H1 (cell line): ENCODE results near the gene STH. TPM values are rescaled to one million over a fixed set of nuclear protein-coding genes. Genes with fewer than 3 reads are reported as not detected.

Experiments
- CTCF ChIA-PET: fragments of 300-600 bp; sonication (Branson Sonifier 250); formaldehyde crosslinking; loops from one replicate; lab custom pipeline; 2021; ENCODE audit not compliant: partially characterized antibody; lab: Charles Lee
- POLR2A ChIA-PET: fragments of 300-600 bp; sonication (Branson Sonifier 250); formaldehyde crosslinking; loops from one replicate; lab custom pipeline; 2021; ENCODE audit warnings: inconsistent platforms; ENCODE audit not compliant: partially characterized antibody; lab: Charles Lee
- DNase-seq, 2 experiments: peaks; one replicate each; pipeline versions ENCODE4 v3.0.0 to v3.0.0-alpha.2; 2010 to 2022; ENCODE audit warnings: low spot score in 2 of 2, low read depth in 1 of 2, mixed read lengths in 1 of 2
- FAIRE-seq: peaks from 2 replicates; lab custom pipeline; 2011; peaks lifted over from hg19 to GRCh38; lab: Jason Lieb, UNC
- H2AFZ ChIP-seq: 2 replicates; pipeline ENCODE4 v1.8.1; 2012; ENCODE audit warnings: low read length, inconsistent platforms
- H2AK5ac ChIP-seq: 2 replicates; pipeline ENCODE4 v1.6.1; 2013; ENCODE audit warnings: low read depth, low read length
- H2BK120ac ChIP-seq: replicated peaks from 2 replicates; pipeline ENCODE3; 2013; ENCODE audit warnings: low read depth, low read length, inconsistent platforms
- H2BK12ac ChIP-seq: 2 replicates; pipeline ENCODE4 v1.6.1; 2013; ENCODE audit warnings: low read depth, low read length
- H2BK15ac ChIP-seq: 2 replicates; pipeline ENCODE4 v1.6.1; 2013; ENCODE audit warnings: low read length
- H2BK20ac ChIP-seq: 2 replicates; pipeline ENCODE4 v1.6.1; 2013; ENCODE audit warnings: low read length
- H2BK5ac ChIP-seq: 2 replicates; pipeline ENCODE4 v1.6.1; 2013; ENCODE audit warnings: low read depth, low read length
- H3K14ac ChIP-seq: 2 replicates; pipeline ENCODE4 v1.6.1; 2013; ENCODE audit warnings: inconsistent platforms; ENCODE audit not compliant: insufficient read length
- H3K18ac ChIP-seq: 2 replicates; pipeline ENCODE4 v1.6.1; 2013; ENCODE audit warnings: low read length; ENCODE audit errors: extremely low read depth
- H3K23ac ChIP-seq: 2 replicates; pipeline ENCODE4 v1.6.1; 2013; ENCODE audit warnings: inconsistent platforms; ENCODE audit not compliant: insufficient read length
- H3K23me2 ChIP-seq: 2 replicates; pipeline ENCODE4 v1.6.1; 2013; ENCODE audit warnings: low read depth, low read length
- H3K27ac ChIP-seq: 2 replicates; pipeline ENCODE4 v1.6.1; 2011; ENCODE audit warnings: low read depth, low read length, inconsistent platforms
- H3K27me3 ChIP-seq, 4 experiments: replicated peaks in 1 of 4; 1 replicate in 1 of 4; 2 replicates in 3 of 4; pipeline versions ENCODE4 v1.6.1 to v1.8.1; 2011 to 2013; ENCODE audit warnings: low read length in 3 of 4, mild to moderate bottlenecking in 3 of 4, inconsistent platforms in 2 of 4, mixed read lengths in 2 of 4, moderate library complexity in 1 of 4; ENCODE audit not compliant: control insufficient read depth in 3 of 4, insufficient read depth in 3 of 4; ENCODE audit errors: extremely low read depth in 1 of 4
- H3K36me3 ChIP-seq, 4 experiments: 2 replicates each; pipeline versions ENCODE4 v1.6.1 to v1.8.1; 2011 to 2013; ENCODE audit warnings: mild to moderate bottlenecking in 4 of 4, low read length in 3 of 4, moderate library complexity in 2 of 4, control low read depth in 1 of 4, inconsistent platforms in 1 of 4; ENCODE audit not compliant: insufficient read depth in 4 of 4, control insufficient read depth in 2 of 4
- H3K4ac ChIP-seq: replicated peaks from 2 replicates; pipeline ENCODE3; 2013; ENCODE audit warnings: low read length, low read depth, mixed read lengths, inconsistent platforms; ENCODE audit not compliant: insufficient read length
- H3K4me1 ChIP-seq, 4 experiments: replicated peaks in 1 of 4; 1 replicate in 1 of 4; 2 replicates in 3 of 4; pipeline versions ENCODE4 v1.6.1 to v1.8.1; 2011 to 2013; ENCODE audit warnings: low read length in 3 of 4, inconsistent platforms in 2 of 4, mixed read lengths in 1 of 4; ENCODE audit not compliant: insufficient read depth in 4 of 4, control insufficient read depth in 3 of 4
- H3K4me2 ChIP-seq, 2 experiments: 2 replicates each; pipeline versions ENCODE4 v1.6.1 to v1.8.1; 2011 to 2013; ENCODE audit warnings: low read depth in 2 of 2, low read length in 2 of 2, control low read depth in 1 of 2, inconsistent platforms in 1 of 2, mild to moderate bottlenecking in 1 of 2; ENCODE audit not compliant: insufficient read depth in 1 of 2
- H3K4me3 ChIP-seq, 4 experiments: fragments of 200-600, 300-600 bp in 1 of 4; sonication (generic), shearing (Covaris generic), sonication (Bioruptor Twin) in 1 of 4; 2 replicates each; pipeline versions ENCODE4 v1.5.1 to v1.8.1; 2011 to 2016; ENCODE audit warnings: low read length in 4 of 4, low read depth in 3 of 4, control low read depth in 2 of 4, inconsistent platforms in 2 of 4, mild to moderate bottlenecking in 2 of 4, mixed read lengths in 1 of 4, moderate library complexity in 1 of 4; ENCODE audit not compliant: insufficient read depth in 2 of 4; ENCODE audit errors: extremely low read depth in 1 of 4
- H3K56ac ChIP-seq: replicated peaks from 2 replicates; pipeline ENCODE3; 2013; ENCODE audit warnings: low read depth, mild to moderate bottlenecking, mixed read lengths, low read length, inconsistent platforms; ENCODE audit not compliant: insufficient read length
- H3K79me1 ChIP-seq: 2 replicates; pipeline ENCODE4 v1.6.1; 2013; ENCODE audit warnings: low read depth, low read length, control low read depth
- H3K79me2 ChIP-seq, 2 experiments: 2 replicates each; pipeline versions ENCODE4 v1.6.1 to v1.8.1; 2012 to 2013; ENCODE audit warnings: low read length in 2 of 2, mild to moderate bottlenecking in 2 of 2, inconsistent platforms in 1 of 2; ENCODE audit not compliant: insufficient read depth in 2 of 2, control insufficient read depth in 1 of 2
- H3K9ac ChIP-seq, 4 experiments: replicated peaks in 1 of 4; 1 replicate in 1 of 4; 2 replicates in 3 of 4; pipeline versions ENCODE4 v1.6.1 to v1.8.1; 2011 to 2013; ENCODE audit warnings: low read depth in 3 of 4, low read length in 3 of 4, control low read depth in 2 of 4, mild to moderate bottlenecking in 2 of 4, moderate library complexity in 2 of 4, inconsistent platforms in 1 of 4; ENCODE audit errors: extremely low read depth in 1 of 4
- H3K9me3 ChIP-seq, 2 experiments: 2 replicates each; pipeline versions ENCODE4 v1.6.1 to v1.8.1; 2012 to 2013; ENCODE audit warnings: mild to moderate bottlenecking in 2 of 2, moderate library complexity in 2 of 2, control low read depth in 1 of 2, inconsistent platforms in 1 of 2, low read depth in 1 of 2, low read length in 1 of 2, mixed read lengths in 1 of 2; ENCODE audit not compliant: insufficient read depth in 2 of 2
- H4K20me1 ChIP-seq, 2 experiments: replicated peaks in 1 of 2; 2 replicates each; pipeline versions ENCODE3 to v1.8.1; 2011 to 2013; ENCODE audit warnings: inconsistent platforms in 2 of 2, low read length in 2 of 2, mild to moderate bottlenecking in 1 of 2; ENCODE audit not compliant: insufficient read depth in 2 of 2, control insufficient read depth in 1 of 2
- H4K5ac ChIP-seq: 2 replicates; pipeline ENCODE4 v1.6.1; 2013; ENCODE audit warnings: low read length, low read depth, mixed read lengths, inconsistent platforms; ENCODE audit not compliant: insufficient read length
- H4K8ac ChIP-seq: 2 replicates; pipeline ENCODE4 v1.8.0; 2013; ENCODE audit warnings: mild to moderate bottlenecking, moderate library complexity, low read length, inconsistent platforms; ENCODE audit not compliant: insufficient read depth; ENCODE audit errors: extremely low read depth
- H4K91ac ChIP-seq: replicated peaks from 2 replicates; pipeline ENCODE3; 2013; ENCODE audit warnings: low read length, mixed read lengths, inconsistent platforms; ENCODE audit not compliant: insufficient read length
- WGBS, 2 experiments: shearing (Covaris generic) in 1 of 2; methylation state at CpG; one replicate each; pipeline versions ENCODE4 v1.1.6 to v1.1.7; 2013 to 2015; ENCODE audit warnings: low lambda C conversion rate in 2 of 2, mixed read lengths in 2 of 2, inconsistent platforms in 1 of 2, low coverage in 1 of 2, missing lambda C conversion rate in 1 of 2; ENCODE audit not compliant: insufficient replicate concordance in 2 of 2, insufficient coverage in 1 of 2, insufficient read length in 1 of 2; ENCODE audit errors: extremely low coverage in 1 of 2, missing lambda C conversion rate in 1 of 2; 5-methylcytosine and 5-hydroxymethylcytosine counted together
- polyA plus RNA-seq, 7 experiments: library from polyadenylated mRNA; depleted of rRNA in 3 of 7; stranded (reverse) in 5 of 7; unstranded in 2 of 7; fragments of >200 nt in 5 of 7; fragments of 200-250 nt in 2 of 7; gene quantifications; 1 replicate in 5 of 7; 2 replicates in 1 of 7; 4 replicates in 1 of 7; pipeline versions ENCODE4 v1.2.1 to v1.2.3, GENCODE V29; 2011 to 2013; ENCODE audit warnings: missing spikeins in 2 of 7, mixed read lengths in 2 of 7
- total RNA-seq: library from RNA; stranded (reverse); fragmentation: NEBNext Ultra II Directional; extraction: Animal tissue kit (Norgen Biotek cat#: 25700); gene quantifications from 2 replicates; pipeline ENCODE4 v1.2.1, GENCODE V29; 2021

STH gene
- total and polyA plus RNA-seq, 2 of the 8 experiments (the other 6 are each of a cell fraction or from before 2014, with no cell fraction given): not detected

- Histone ChIP-seq H3K9ac (no peak overlapping the region), H3K56ac (no peak overlapping the region), H3K79me1 (no peaks in the 10 kb centered on the region), H3K23me2 (no peaks in the 10 kb centered on the region), H3K27me3 (peaks cover 0 to 2% (median 0%) of the 10 kb centered on the region in 4 experiments; a peak in 1 of 7 replicates), H3K4me2 (no peak overlapping the region), H3K4ac (no peak overlapping the region), H2BK5ac (no peak overlapping the region), H4K8ac (no peak overlapping the region), H3K23ac (no peak overlapping the region), H2BK120ac (no peak overlapping the region), H4K5ac (no peak overlapping the region), H3K9me3 (no peaks in the 10 kb centered on the region), H3K14ac (no peak overlapping the region), H2AFZ (no peak overlapping the region), H3K27ac (no peak overlapping the region), H2BK20ac (no peak overlapping the region), H2BK12ac (no peak overlapping the region), H2BK15ac (no peak overlapping the region), H4K91ac (no peak overlapping the region), H3K36me3 (no peaks in the 10 kb centered on the region), H3K18ac (no peak overlapping the region), H3K4me3 (no peak overlapping the region), H3K79me2 (no peaks in the 10 kb centered on the region), H2AK5ac (no peak overlapping the region), H4K20me1 (no peaks in the 10 kb centered on the region), H3K4me1 (peaks cover 0 to 9% (median 4%) of the 10 kb centered on the region in 4 experiments; a peak in 5 of 7 replicates)
- CTCF ChIA-PET: interaction anchor here (0.5 to 1.6 kb wide), 8 partner anchors 9 to 249 kb away, joined by 3 to 7 read pairs (median 3); no protein-coding TSS in a partner anchor
- WGBS, 2 experiments: 92% methylated on average over 8 of the region's 8 CpGs; no CpG with 5 or more reads in 1 of the 2 experiments
- DNase-seq (no peak), FAIRE-seq (no peak)
- POLR2A ChIA-PET: no interaction called here
Measured at GRCh38 chr17:45994987-45995386, 4.1 kb upstream of the STH start.
